Endothelial cell of umbilical vein (primary cell): ENCODE measurements around the gene KRT222. TPM values are rescaled to one million over a fixed set of nuclear protein-coding genes. Genes with fewer than 3 reads are reported as not detected.

Experiments
- BruUV-seq: library from RNA; stranded (reverse); fragments of 400-500 nt; replicated peaks from 2 replicates; lab custom pipeline; 2021; lab: Mats Ljungman, UMichigan
- CTCF ChIA-PET: fragments of 300-600, 350-600 bp; sonication (Branson Sonifier 250); formaldehyde crosslinking; loops from one replicate; lab custom pipeline; 2021; ENCODE audit warnings: antibody characterized with exemption, inconsistent platforms; lab: Charles Lee
- POLR2A ChIA-PET: fragments of 300-600, 350-600 bp; sonication (Branson Sonifier 250); formaldehyde crosslinking; loops from one replicate; lab custom pipeline; 2021; ENCODE audit warnings: antibody characterized with exemption, inconsistent platforms; lab: Charles Lee
- DNase-seq: peaks from one replicate; pipeline ENCODE4 v3.0.0-alpha.2; 2011; ENCODE audit warnings: low read depth, low spot score
- FAIRE-seq: peaks from 2 replicates; lab custom pipeline; 2011; peaks lifted over from hg19 to GRCh38; lab: Jason Lieb, UNC
- H2AFZ ChIP-seq: 2 replicates; pipeline ENCODE4 v1.6.0; 2012; ENCODE audit warnings: low read depth, low read length, control low read depth, inconsistent platforms
- H3K27ac ChIP-seq: 2 replicates; pipeline ENCODE4 v1.5.1; 2011; ENCODE audit warnings: low read depth, mild to moderate bottlenecking, control low read depth, low read length, moderate library complexity; ENCODE audit not compliant: insufficient read depth
- H3K27me3 ChIP-seq, 2 experiments: 2 replicates each; pipeline versions ENCODE4 v1.6.0 to v1.6.1; 2011; ENCODE audit warnings: low read length in 2 of 2, mixed read lengths in 1 of 2; ENCODE audit not compliant: control insufficient read depth in 2 of 2, insufficient read depth in 2 of 2
- H3K36me3 ChIP-seq, 2 experiments: 2 replicates in 1 of 2; 3 replicates in 1 of 2; pipeline ENCODE4 v1.5.1; 2011; ENCODE audit warnings: low read length in 2 of 2, mild to moderate bottlenecking in 1 of 2, moderate library complexity in 1 of 2; ENCODE audit not compliant: control insufficient read depth in 2 of 2, insufficient read depth in 2 of 2; ENCODE audit errors: extremely low read depth in 1 of 2
- H3K4me1 ChIP-seq: 3 replicates; pipeline ENCODE4 v1.5.1; 2011; ENCODE audit warnings: mild to moderate bottlenecking, low read length; ENCODE audit not compliant: control insufficient read depth, insufficient read depth; ENCODE audit errors: extremely low read depth
- H3K4me2 ChIP-seq: 2 replicates; pipeline ENCODE4 v1.6.1; 2011; ENCODE audit warnings: low read length, control low read depth, mixed read lengths; ENCODE audit not compliant: insufficient read depth
- H3K4me3 ChIP-seq, 3 experiments: fragments of 200-600 bp in 1 of 3; sonication (generic), shearing (Covaris generic) in 1 of 3; replicated peaks in 1 of 3; 2 replicates each; pipeline ENCODE4 v1.5.1; 2011 to 2016; ENCODE audit warnings: control low read depth in 3 of 3, low read length in 3 of 3, mild to moderate bottlenecking in 2 of 3, inconsistent platforms in 1 of 3, low read depth in 1 of 3, moderate library complexity in 1 of 3; ENCODE audit not compliant: insufficient read depth in 1 of 3
- H3K79me2 ChIP-seq: 2 replicates; pipeline ENCODE4 v1.6.0; 2012; ENCODE audit warnings: low read length, inconsistent platforms; ENCODE audit not compliant: control insufficient read depth, insufficient read depth
- H3K9ac ChIP-seq: replicated peaks from 2 replicates; pipeline ENCODE3; 2011; ENCODE audit warnings: low read length, control low read depth; ENCODE audit not compliant: insufficient read depth; ENCODE audit errors: extremely low read depth
- H3K9me1 ChIP-seq: replicated peaks from 3 replicates; pipeline ENCODE4 v1.6.0; 2011; ENCODE audit warnings: mild to moderate bottlenecking, low read length; ENCODE audit not compliant: control insufficient read depth, insufficient read depth; ENCODE audit errors: extremely low read depth
- H3K9me3 ChIP-seq: replicated peaks from 2 replicates; pipeline ENCODE4 v1.5.1; 2012; ENCODE audit warnings: low read length, inconsistent platforms; ENCODE audit not compliant: control insufficient read depth, insufficient read depth
- H4K20me1 ChIP-seq: replicated peaks from 2 replicates; pipeline ENCODE3; 2011; ENCODE audit warnings: mild to moderate bottlenecking, low read length; ENCODE audit not compliant: control insufficient read depth, insufficient read depth; ENCODE audit errors: extremely low read depth
- FOS ChIP-seq: IDR thresholded peaks from 2 replicates; pipeline ENCODE4 v1.6.1; 2011; ENCODE audit warnings: mild to moderate bottlenecking, low read length, moderate library complexity, borderline replicate concordance; ENCODE audit not compliant: insufficient read depth
- dilution Hi-C: fragments of 300-500 bp; cut with MboI; formaldehyde crosslinking; loops from one replicate; pipeline ENCODE4 v1.15.0; 2019; ENCODE audit warnings: low sequenced_read_pairs; ENCODE audit not compliant: extremely low pct_ligation_motif_present
- intact Hi-C: fragments of 100-400 bp; cut with micrococcal nuclease; formaldehyde crosslinking; loops from one replicate; pipeline ENCODE4 v1.10.0; 2022
- polyA plus RNA-seq, 4 experiments: library from polyadenylated mRNA; depleted of rRNA in 3 of 4; stranded (reverse) in 3 of 4; unstranded in 1 of 4; fragments of >200 nt; gene quantifications; 2 replicates each; pipeline versions ENCODE4 v1.2.1 to v1.2.3, GENCODE V29; 2011 to 2012; ENCODE audit warnings: missing spikeins in 1 of 4
- total RNA-seq: library from RNA; stranded (reverse); gene quantifications from 2 replicates; pipeline ENCODE4 v1.2.3, GENCODE V29; 2021
- TF ChIP-seq, protein P1 (sequence below), 2 donors: IDR thresholded peaks; 1 replicate in 1 of 2; 2 replicates in 1 of 2; pipeline ENCODE4 v1.5.1; 2011; ENCODE audit warnings: low read length in 2 of 2, mild to moderate bottlenecking in 2 of 2, moderate library complexity in 2 of 2, control low read depth in 1 of 2, inconsistent platforms in 1 of 2, low read depth in 1 of 2; ENCODE audit not compliant: insufficient read depth in 1 of 2; ENCODE audit errors: extremely low read depth in 1 of 2

KRT222 gene
- total and polyA plus RNA-seq, 2 donors (not counting 3 experiments of a cell fraction or from before 2014, with no cell fraction given): not detected

DNA sequence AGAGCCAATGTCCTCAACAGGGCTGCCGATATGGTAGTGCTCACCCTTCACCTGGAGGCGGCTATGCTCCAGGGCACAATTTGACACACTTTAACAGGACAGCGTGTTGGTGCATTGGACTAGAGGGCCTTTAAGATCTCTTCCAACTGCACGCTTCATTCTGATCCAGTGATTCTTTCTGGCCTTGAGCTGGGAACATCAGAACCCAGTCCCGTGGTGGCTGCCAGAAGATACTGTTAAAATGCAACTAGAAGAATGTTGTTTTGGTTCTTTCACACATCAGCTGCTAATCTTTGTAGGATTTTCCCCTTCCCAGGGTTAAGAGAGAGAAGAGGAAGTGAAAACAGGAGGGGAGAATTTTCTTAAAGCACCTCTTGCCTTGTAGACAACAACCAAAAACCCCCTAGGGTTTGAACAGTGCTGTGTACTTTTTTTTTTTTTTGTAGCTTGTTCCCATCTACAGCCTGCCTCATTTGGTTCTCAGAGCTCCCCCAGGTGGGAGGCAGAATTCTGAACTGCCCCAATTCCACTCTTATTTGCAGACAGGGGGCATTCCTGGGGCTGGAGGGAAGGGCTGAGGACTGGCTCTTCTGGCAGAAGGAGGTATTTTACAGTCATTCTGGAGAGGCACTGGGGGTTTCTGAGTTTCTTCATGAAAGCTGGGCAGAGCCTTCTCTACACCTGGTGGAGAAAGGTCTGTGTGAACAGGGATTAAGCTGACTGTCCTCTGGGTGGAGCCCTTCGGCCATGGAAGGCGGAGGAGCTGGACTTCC is 49.7 kb downstream of the KRT222 start:
- CTCF ChIA-PET: interaction anchor here (0.7 to 3.5 kb wide), 18 partner anchors 10 to 1048 kb away, joined by 3 to 22 read pairs (median 4); no protein-coding TSS in a partner anchor
- Histone ChIP-seq H3K4me3 (no peak overlapping the region), H3K79me2 (no peaks in the 10 kb centered on the region), H3K4me1 (no peaks in the 10 kb centered on the region), H3K4me2 (no peak overlapping the region), H3K27ac (no peak overlapping the region), H4K20me1 (no peaks in the 10 kb centered on the region), H3K9ac (no peak overlapping the region), H3K36me3 (no peaks in the 10 kb centered on the region), H3K9me3 (no peaks in the 10 kb centered on the region), H3K27me3 (peaks cover 15% of the 10 kb centered on the region in 2 experiments), H3K9me1 (no peaks in the 10 kb centered on the region), H2AFZ (no peak overlapping the region)
- POLR2A ChIA-PET: no interaction called here
- intact Hi-C loops: loop anchor here (1.0 kb wide), 1 partner anchor 176 kb away; no protein-coding TSS in a partner anchor
- peak; percentile 74 for FAIRE-seq
- DNase-seq: peak; percentile 26
- BruUV-seq: no TSS peak
- dilution Hi-C loops: no loop called here
- TF ChIP-seq, protein P1, sequence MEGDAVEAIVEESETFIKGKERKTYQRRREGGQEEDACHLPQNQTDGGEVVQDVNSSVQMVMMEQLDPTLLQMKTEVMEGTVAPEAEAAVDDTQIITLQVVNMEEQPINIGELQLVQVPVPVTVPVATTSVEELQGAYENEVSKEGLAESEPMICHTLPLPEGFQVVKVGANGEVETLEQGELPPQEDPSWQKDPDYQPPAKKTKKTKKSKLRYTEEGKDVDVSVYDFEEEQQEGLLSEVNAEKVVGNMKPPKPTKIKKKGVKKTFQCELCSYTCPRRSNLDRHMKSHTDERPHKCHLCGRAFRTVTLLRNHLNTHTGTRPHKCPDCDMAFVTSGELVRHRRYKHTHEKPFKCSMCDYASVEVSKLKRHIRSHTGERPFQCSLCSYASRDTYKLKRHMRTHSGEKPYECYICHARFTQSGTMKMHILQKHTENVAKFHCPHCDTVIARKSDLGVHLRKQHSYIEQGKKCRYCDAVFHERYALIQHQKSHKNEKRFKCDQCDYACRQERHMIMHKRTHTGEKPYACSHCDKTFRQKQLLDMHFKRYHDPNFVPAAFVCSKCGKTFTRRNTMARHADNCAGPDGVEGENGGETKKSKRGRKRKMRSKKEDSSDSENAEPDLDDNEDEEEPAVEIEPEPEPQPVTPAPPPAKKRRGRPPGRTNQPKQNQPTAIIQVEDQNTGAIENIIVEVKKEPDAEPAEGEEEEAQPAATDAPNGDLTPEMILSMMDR (IDR thresholded peaks at IDR 0.05; ENCODE audit: extremely low read depth in 1 of 2, insufficient read depth in 1 of 2, low read depth in 1 of 2, low read length in 2 of 2): peak; percentile 23 to 39
- no peak for TF ChIP-seq FOS
